NCI-H2081 (cell line): ENCODE measurements around the gene TFDP1.
"Not testable (repeated sequence)": the region's sequence is repeated elsewhere in the genome, so short reads cannot be mapped to it uniquely, and the experiment has no call there.

ENCODE experiments used
- DNase-seq, 2 experiments: peaks; one replicate each; lab custom pipeline; 2025; lab: John Stamatoyannopoulos, UW

Gene TFDP1

GRCh38 chr13:113550453-113550852 lies 34.1 kb upstream of the TFDP1 start:
- no peak for DNase-seq

DNA sequence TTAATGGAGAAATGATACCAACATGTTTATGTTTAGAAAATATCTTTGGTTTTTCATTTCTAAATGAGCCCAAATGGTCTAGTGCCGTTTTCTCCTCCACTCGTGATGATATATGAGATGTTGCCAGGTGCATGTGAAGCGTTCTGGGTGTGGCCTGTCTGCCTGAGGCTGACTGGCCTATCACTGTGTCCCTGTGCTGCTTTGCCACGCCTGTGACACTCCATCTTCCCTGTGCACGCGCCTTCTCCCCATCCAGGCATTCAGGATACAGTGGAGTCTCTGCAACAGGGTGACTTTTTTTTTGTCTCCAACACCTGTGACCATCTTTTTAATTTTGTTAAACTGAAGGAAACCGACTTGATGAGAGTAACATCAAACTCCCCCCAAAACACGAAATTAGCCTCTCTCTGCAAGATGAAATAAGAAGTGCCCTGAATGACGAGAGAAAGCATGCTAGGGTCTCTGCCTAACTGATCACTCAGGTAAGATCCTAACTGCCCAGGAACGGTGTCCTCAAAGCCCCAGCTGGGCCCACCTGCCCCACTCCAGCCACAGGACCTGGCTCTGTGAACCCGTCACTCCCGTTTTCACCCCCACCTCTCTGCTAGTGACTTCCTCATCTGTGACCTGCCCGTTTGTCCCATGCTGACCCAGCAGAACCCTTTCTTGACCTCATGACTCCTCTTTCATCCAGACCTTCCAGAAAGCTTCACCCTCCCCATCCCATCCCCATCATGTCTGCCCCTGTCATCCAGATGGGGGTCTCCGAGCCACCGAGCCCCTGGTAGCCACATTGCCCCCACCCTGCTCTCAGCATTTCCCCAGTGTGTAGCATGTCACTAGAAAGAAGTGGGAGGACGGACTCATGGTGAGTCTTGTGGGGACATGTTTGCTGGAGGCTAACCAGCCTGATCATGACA lies 33.2 kb upstream of the TFDP1 start:
- no peak for DNase-seq

GRCh38 chr13:113552079-113552478 lies 32.5 kb upstream of the TFDP1 start:
- DNase-seq, result no peak

- DNase-seq, result no peak
Measured at GRCh38 chr13:113552786-113553434, 31.6 kb upstream of the TFDP1 start.

DNA sequence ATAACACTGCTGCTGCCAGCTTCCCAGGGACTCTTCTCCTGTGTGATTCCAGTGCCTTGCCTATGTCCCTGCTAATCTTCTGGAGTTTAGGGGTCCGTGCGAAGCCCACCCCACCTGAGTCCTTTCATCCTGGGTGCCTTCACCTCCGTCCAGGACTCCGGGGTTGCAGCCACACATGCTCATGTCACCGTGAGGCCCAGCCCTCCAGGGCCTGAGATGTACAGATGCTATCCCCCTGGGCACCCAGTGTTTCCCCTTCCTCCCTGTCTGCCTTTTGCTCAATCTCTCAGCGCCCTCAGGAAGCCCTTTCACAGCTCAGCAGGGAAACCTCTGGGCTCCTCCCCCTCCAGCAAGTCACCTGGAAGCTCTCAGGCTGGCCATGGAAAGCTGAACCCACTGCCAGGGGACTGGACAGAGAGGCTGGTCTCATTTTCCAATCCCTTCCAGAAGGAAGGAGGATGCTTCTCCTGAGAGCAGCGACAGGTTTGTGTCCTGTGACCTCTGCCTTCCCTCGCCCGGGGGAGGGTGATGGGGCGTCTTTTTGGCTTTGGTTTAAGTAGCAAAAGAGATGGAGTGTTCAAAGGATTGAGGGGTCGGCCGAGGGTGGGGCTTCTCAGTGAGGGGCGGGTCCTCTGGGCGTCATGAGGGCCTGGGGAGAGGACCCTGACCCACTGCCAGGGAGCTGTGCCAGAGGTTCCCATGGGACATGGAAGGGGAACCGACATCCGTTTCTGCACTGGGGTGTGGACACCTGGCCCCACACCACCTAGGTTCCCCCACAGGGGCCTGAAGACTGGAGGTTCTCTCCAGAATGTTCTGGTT lies 30.8 kb upstream of the TFDP1 start:
- DNase-seq, result no peak

- no peak for DNase-seq
Measured at GRCh38 chr13:113554333-113554700, 30.2 kb upstream of the TFDP1 start.

- DNase-seq, result no peak
Measured at GRCh38 chr13:113555141-113555540, 29.4 kb upstream of the TFDP1 start.

GRCh38 chr13:113557013-113557412 lies 27.5 kb upstream of the TFDP1 start:
- no peak for DNase-seq

GRCh38 chr13:113558461-113558860 lies 26.1 kb upstream of the TFDP1 start:
- DNase-seq, result no peak

DNA sequence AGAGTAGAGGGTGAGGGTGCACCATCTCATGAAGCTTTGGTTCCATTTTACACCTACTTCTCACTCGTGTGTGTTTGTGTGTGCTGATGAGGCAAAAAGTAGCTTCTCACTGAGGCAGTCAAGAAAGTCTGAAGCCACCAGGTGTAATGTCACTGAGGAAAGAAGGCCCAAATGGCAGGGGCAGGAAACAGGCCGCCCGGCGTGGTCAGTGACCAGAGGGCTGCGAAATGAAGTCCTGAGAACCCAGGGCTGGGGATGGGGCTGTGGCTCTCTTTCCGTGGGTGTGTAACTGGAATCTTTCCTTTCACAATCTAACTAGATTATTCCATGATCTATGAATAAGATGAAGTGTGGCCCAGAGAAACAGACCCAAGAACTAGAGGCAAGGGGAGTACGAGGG lies 25.5 kb upstream of the TFDP1 start:
- DNase-seq, result no peak

DNA sequence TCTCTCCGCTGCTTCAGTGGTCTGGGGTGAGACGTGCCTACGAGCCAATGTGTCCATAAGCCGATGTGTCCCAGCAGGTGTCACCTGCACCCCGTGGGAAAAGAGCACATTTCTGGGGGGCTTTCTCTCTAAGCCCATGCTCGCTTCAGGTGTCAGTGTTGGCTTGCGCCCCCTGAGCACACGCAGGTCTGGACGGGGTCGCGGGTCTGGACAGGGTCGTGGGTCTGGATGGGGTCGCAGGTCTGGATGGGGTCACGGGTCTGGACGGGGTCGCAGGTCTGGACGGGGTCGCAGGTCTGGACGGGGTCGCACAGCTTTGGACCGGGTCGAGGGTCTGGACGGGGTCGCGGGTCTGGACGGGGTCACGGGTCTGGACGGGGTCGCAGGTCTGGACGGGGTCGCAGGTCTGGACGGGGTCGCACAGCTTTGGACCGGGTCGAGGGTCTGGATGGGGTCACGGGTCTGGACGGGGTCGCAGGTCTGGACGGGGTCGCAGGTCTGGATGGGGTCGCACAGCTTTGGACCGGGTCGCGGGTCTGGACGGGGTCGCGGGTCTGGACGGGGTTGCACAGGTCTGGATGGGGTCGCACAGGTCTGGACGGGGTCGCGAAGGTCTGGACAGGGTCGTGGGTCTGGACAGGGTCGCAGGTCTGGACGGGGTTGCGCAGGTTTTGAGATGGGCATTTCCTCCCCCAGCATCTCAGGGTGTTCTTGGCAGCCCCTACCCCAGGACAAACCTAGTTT lies 24.5 kb upstream of the TFDP1 start:
- DNase-seq, result no peak

- DNase-seq, result no peak
Measured at GRCh38 chr13:113560645-113561416, 23.7 kb upstream of the TFDP1 start.

- DNase-seq, result no peak
Measured at GRCh38 chr13:113561417-113562084, 23.0 kb upstream of the TFDP1 start.

DNA sequence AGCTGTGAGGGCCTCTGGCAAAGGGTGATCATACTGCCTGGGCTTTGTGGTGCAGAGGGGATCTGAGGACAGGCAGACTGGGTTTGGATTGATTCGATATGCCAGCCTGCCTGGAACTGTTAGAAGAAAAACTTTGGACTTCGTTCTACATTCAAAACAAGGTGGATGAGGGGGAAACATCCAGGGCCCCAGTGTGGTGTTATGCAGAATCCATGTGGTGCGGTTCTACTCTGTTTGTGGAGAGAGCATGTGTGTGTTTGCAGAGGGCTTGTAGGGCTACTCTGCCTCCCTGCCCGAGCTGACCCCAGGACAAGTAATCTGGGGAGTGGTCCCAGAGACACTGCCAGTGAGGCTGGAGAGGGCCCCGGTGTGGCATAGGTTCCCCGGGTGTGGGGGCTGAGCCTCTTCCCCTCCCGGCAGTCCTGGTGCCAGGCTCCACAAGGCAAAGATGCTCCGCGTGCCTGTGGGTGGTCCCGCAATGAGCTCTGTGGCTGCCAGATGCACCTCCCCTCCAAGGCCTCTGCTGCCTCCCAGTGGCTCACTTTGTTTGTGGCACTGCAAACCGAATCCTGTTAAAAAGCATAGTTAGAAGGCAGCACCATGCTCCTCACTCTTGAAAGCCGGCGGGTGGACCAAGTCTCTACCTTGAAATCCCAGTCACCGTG lies 22.3 kb upstream of the TFDP1 start:
- DNase-seq, result peak; percentile 68 to 76

DNA sequence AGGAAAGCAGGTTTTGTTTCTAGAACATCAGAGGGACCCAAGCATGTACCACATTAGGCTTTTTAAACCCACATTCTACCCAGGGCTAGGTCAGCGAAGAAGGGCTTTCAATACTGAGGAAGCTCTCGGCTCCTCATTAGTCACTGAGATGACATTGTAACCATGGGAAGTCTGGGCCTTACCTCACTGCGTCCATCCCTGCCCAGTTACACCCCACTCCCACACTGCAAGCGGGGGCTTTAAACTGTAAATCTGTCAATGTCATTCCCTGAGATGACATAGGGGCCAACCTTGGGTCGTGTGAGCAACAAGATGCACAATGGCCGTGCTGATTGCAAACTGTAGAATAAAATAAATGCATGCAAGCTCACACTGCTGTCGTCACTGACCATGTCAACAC lies 21.7 kb upstream of the TFDP1 start:
- no peak for DNase-seq

- not testable (repeated sequence) for DNase-seq
Measured at GRCh38 chr13:113563511-113563910, 21.0 kb upstream of the TFDP1 start.

DNA sequence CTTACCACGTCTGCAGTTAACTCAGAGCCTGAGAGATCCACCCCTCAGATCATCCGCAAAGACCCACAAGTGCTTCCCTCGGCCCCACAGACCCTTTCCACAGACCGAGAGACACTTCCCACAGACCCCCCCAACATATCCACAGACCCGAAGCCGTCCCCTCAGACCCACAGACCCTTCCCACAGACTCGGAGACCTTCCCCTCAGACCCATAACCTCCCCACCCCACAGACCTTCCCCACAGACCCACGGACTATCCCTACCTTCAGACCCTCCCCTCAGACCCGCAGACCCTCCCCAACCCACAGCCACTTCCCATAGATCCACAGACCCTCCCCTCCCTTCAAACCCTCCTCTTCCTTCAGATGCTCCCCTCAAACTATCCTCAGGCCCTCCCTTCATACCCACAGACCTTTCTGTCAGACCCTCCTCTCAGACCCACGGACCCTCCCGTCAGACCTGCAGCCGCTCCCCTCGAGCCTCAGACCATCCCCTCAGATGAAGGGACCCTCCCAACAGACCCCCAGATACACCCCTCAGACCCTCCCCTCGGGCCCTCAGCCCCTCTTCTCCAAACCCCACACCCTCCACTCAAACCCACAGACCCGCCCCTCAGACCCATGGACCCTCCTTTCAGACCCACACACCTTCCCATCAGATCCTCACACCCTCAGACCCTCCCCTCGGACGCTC lies 20.1 kb upstream of the TFDP1 start:
- no peak for DNase-seq

DNA sequence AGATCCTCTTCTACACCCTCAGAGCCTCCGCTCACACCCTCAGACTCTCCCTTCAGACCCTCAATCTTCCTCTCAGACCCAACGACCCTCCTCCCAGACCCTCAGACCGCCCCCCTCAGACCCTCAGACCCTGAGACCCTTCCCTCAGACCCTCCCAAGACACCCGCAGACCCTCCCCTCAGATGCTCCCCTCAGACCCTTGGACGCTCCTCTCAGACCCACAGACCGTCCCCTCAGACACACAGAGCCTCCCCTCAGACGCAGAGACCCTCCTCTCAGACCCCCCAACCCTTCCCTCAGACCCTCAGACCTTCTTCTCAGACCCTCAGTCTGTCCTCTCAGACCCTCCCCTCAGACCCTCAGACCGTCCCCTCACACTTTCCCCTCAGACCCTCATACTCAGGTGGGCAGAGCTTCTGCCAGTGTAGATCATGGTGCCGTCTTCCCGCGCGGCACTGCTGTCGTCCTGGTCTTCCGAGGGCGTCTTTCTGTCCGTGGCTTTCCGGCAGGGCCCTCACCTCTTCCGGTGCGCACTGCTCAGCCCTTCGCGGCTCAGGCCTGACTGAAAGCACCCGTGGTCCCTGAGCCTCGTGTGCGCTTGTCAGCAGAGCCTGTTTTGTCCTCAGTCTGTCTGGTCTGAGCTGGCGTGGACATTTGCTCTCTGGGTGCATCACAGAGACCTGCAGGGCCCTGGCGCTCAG lies 18.9 kb upstream of the TFDP1 start:
- no peak for DNase-seq

DNA sequence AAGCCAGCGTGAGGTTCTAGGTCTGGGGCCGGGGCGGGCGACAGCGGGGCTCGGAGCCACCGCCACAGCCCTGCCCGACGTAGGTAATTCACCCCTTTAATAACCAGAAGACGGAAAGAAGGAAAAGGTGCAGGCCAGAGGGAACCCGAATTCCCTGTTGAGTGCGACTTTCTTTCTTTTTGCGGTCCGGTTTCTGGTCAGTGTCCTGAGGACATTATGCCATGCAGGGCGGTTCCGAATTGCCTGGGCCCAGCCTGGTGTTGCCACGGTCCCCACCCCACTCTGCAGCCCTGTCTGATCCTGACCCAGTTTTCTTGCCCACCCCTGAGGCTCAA lies 18.4 kb upstream of the TFDP1 start:
- DNase-seq, result no peak
